GM12891 (cell line): ENCODE data around the gene EBF4.
"Not testable (repeated sequence)": the region's sequence is repeated elsewhere in the genome, so short reads cannot be mapped to it uniquely, and the experiment has no call there.

ENCODE experiments used
- DNase-seq: peaks from one replicate; pipeline ENCODE4 v3.0.0; 2011; ENCODE audit warnings: low spot score; ENCODE audit not compliant: insufficient read length
- FAIRE-seq: peaks from 2 replicates; lab custom pipeline; 2011; peaks lifted over from hg19 to GRCh38; lab: Jason Lieb, UNC
- PAX5 ChIP-seq: IDR thresholded peaks from 2 replicates; pipeline ENCODE4 v1.6.1; 2011; ENCODE audit warnings: low read length, moderate library complexity, mild to moderate bottlenecking; ENCODE audit not compliant: insufficient read depth, severe bottlenecking
- POLR2A ChIP-seq: IDR thresholded peaks from 2 replicates; pipeline ENCODE4 v1.6.1; 2011; ENCODE audit warnings: low read depth, low read length, control low read depth
- POLR2AphosphoS5 ChIP-seq: IDR thresholded peaks from 2 replicates; pipeline ENCODE4 v1.6.1; 2011; ENCODE audit warnings: low read depth, low read length, control low read depth
- POU2F2 ChIP-seq: IDR thresholded peaks from 2 replicates; pipeline ENCODE4 v1.6.1; 2011; ENCODE audit warnings: low read depth, mild to moderate bottlenecking, control low read depth, low read length, moderate library complexity
- SPI1 ChIP-seq: IDR thresholded peaks from 2 replicates; pipeline ENCODE4 v1.6.1; 2011; ENCODE audit warnings: low read depth, low read length, control low read depth
- TAF1 ChIP-seq: IDR thresholded peaks from 2 replicates; pipeline ENCODE4 v1.6.1; 2011; ENCODE audit warnings: low read depth, low read length, control low read depth

The EBF4 gene

DNA sequence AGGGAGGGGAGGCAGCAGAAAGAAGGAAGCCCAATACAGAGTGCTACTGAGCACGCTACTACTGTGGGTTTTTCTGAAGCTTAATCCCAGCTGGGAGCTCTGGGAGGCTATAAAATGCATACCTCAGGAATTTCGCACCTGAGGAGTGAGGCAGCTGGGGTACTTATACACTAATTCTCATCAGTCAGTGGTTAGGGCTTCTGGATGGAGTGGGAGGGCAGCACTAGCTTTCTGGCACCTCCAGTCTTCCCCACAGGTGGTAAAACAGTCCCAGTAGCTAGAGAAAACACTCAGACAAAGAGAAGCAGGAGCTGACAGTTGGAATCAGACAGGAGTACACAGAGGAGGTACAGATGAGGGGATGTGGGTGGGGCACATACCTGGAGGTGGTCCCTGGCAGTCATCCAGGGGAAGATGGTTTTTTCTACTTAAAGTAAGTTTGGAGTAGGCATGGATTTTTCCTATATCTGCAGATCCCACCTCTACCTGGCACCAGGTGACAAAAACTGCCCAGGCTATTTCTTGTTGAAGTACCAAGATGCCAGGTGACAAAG lies 70.1 kb downstream of the EBF4 start:
- FAIRE-seq = no peak
- DNase-seq = no peak
- TF ChIP-seq SPI1 (no peak), POLR2A (no peak), PAX5 (no peak), TAF1 (no peak)

DNA sequence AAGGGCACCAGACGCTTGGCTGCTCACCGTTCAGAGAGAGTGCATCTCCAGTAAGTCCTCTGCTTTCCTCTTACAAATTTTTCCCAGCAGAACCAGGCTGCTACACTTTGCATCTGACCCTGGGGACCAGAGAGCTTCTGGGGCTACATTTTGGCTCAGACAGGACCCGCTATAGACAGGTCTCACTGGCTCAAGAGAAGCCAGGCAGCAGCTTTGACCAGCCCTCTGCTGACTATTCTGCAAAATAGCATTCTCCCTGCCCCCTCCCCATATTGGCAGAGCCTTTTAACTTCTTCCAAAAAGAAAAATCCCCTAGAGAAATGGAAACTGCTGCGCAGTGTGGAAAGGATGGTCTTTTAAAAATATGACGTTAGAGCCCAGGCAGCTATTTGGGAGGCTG lies 70.6 kb downstream of the EBF4 start:
- FAIRE-seq (no peak), DNase-seq (no peak)
- TF ChIP-seq POU2F2 = no peak
- TF ChIP-seq POLR2A = no peak
- TF ChIP-seq TAF1 = no peak
- no peak for TF ChIP-seq PAX5
- TF ChIP-seq POLR2AphosphoS5 = no peak
- TF ChIP-seq SPI1 = no peak

DNA sequence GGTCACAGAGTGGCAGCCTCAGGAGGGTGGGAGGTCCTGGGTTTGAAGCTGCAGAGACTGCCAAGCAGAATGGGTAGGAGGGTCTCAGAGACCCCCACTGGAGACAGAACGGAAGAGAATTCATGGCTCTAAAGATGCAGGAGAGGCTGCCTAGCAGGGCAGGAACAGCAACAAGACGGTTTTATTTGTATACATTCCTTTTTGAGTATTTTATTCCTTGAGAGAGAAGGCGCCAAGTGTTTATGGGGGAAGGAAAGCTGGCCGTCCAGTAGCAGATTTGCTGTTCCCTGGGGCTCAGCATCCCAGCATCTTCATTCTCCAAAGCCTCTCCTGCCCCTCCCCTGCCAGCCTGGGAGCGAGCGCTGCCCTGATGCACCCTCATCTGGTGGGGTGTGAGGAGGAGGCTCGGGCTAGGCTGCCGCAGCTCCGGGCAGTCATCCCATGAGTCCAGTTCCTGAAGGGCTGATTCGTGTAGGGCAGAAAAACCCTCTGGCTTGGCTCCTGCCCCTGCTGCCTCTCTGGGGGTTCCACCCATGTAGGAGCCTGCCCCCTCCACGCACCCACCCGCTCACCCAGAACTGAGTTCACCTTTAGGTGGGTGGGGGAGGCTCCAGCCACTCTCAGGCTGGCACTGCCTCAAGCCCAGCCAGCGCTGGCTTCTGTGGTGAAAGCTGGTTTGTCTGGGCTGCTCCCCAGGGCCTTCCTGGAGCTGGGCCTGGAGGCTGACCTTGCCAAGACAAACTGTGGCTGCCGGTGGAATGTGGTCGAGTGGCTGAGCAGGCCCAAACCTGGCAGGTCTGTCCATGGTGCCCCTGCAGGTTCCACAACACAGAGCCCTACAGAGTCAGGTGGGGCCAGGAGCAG lies 75.4 kb downstream of the EBF4 start:
- TF ChIP-seq SPI1 (no peak), POLR2A (no peak), POLR2AphosphoS5 (no peak), POU2F2 (no peak), TAF1 (no peak), PAX5 (no peak)
- DNase-seq (no peak), FAIRE-seq (no peak)

DNA sequence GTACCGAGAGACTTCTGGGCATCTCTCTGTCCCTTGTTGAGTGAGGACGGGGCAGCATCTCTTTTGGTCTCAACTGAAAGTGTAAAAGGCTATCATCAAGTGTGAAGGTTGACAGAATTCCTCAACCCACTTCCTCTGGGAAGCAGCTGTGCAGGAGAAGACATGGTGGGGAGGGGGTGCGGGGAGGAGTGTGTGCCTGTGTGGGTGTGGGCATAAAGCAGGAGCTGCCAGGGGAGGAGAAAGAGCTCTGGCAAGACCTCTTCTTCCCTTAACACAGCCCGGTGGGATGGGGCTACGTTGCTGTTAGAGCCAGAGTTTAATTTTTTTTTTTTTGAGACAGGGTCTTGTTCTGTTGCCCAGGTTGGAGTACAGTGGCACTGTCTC lies 76.0 kb downstream of the EBF4 start:
- no peak for FAIRE-seq
- no peak for TF ChIP-seq POLR2AphosphoS5
- no peak for TF ChIP-seq PAX5
- no peak for TF ChIP-seq TAF1
- no peak for TF ChIP-seq POU2F2
- no peak for TF ChIP-seq SPI1
- TF ChIP-seq POLR2A = no peak
- no peak for DNase-seq

DNA sequence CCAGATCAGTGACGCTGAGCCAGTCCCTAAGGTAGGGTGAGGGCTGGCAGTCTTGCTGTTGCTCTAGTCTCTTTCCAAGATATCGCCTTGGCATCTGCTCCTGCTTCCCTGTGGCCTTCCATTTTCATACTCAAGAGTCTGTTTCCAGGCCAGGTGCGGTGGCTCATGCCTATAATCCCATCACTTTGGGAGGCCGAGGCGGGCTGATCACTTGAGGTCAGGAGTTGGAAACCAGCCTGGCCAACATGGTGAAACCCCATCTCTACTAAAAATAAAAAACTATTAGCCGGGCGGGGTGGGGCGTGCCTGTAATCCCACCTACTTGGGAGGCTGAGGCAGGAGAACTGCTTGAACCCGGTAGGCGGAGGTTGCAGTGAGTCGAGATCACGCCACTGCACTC lies 77.5 kb downstream of the EBF4 start:
- FAIRE-seq, DNase-seq: not testable (repeated sequence)

DNA sequence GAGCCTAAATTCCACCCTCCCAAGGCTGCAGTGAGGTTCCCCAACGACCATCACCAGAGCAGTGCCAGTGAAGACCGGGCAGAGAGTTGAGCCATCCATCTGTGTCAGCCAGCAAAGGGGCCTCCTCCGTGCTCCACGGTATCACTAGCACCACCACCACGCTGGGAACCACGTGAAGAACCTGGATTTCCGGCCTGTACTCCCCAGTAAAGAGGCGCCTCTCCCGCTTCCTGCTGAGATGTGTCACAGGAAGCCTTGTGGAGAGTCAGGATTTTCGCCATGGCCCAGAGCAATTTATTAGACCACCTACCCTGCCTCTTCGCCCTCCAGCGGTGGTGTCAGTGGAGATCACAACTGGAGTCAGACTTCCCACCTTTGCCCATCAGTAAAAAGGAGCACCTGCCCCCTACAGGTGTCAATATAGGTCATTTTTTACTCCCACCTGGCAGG lies 79.1 kb downstream of the EBF4 start:
- no peak for DNase-seq
- no peak for TF ChIP-seq TAF1
- TF ChIP-seq PAX5 = no peak
- TF ChIP-seq SPI1 = no peak
- no peak for TF ChIP-seq POLR2AphosphoS5
- TF ChIP-seq POU2F2 = no peak
- TF ChIP-seq POLR2A = no peak
- FAIRE-seq = no peak

DNA sequence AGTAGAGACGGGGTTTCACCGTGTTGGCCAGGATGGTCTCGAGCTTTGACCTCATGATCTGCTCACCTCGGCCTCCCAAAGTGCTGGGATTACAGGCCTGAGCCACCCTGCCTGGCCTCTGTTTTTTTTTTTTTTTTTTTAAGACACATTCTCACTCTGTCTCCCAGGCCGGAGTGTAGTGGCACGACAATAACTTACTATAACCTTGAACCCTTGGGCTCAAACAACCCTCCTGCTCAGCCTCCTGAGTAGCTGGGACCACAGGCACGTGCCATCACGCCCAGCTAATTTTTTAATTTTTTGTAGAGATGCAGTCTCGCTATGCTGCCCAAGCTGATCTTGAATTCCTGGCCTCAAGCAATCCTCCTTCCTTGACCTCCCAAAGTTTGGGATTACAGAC lies 81.2 kb downstream of the EBF4 start:
- FAIRE-seq (no peak), DNase-seq (no peak)
- TF ChIP-seq POLR2A (no peak), POU2F2 (no peak), SPI1 (no peak), PAX5 (no peak), POLR2AphosphoS5 (no peak), TAF1 (no peak)

DNA sequence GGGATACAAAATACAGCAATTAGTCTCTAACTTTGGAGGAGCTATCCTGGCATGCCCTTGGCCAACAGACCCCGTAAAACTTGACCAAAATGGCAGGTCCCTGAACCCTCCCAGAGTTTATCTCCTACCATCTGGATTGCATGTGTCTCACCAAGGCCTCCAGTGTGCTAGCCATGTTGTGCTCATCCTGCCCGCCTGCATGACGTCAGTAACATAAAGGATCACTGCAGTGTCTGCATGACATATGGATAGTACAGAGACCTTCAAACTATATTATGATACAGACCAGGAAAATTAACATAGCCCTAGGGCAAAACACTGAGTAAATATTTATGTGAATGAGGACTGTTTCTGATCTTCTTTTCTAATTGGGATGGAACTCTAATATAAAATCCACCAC lies 82.6 kb downstream of the EBF4 start:
- TF ChIP-seq TAF1 (no peak), POLR2AphosphoS5 (no peak), SPI1 (no peak), POU2F2 (no peak), POLR2A (no peak), PAX5 (no peak)
- DNase-seq (no peak), FAIRE-seq (no peak)

DNA sequence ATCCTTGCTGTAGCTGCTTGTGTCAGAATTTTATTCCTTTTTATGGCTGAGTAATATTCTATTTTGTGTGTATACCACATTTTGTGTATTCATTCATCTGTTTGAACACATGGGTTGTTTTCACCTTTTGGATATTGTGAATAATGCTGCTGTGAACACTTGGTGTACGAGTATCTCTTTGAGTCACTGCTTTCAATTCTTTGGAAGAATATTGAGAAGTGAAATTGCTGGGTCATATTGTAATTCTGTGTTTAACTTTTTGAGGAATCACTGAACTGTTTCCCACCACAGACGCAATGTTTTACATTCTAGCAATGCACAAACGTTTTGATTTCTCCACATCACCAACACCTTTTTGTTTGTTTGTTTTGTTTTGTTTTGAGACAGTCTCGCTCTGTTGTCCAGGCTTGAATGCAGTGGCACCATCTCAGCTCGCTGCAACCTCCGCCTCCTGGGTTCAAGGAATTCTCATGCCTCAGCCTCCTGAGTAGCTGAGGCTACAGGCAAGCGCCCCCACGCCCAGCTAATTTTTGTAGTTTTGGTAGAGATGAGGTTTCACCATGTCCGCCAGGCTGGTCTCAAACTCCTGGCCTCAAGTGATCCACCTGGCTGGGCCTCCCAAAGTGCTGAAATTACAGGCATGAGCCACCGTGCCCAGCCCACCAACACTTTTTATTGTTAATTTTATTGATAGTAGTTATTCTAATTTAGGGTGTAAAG lies 86.2 kb downstream of the EBF4 start:
- no peak for FAIRE-seq
- TF ChIP-seq SPI1 (peak; percentile 70), POLR2AphosphoS5 (no peak), POU2F2 (no peak), PAX5 (no peak), TAF1 (no peak)
- no peak for DNase-seq

DNA sequence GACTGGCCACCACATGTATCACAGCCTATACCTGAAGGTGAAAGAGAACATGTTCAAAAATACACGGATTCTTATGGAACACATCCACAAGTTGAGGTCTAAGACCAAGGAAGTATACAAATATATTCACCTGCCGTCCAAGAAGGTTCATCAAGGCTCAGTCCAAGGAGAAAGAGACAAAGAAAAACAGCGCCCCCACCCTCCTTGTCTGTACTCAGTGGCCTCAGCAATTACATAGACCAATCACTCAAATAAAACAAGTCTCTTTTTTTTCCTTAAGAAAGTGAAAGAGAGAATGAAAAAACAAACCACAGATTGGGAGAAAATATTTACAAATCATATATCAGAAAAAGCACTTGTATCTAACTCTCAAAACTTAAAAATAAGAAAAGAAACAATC lies 88.4 kb downstream of the EBF4 start:
- no peak for FAIRE-seq
- no peak for TF ChIP-seq SPI1
- TF ChIP-seq POLR2AphosphoS5 = no peak
- TF ChIP-seq PAX5 = no peak
- no peak for TF ChIP-seq POLR2A
- no peak for TF ChIP-seq POU2F2
- TF ChIP-seq TAF1 = no peak
- no peak for DNase-seq
